HG03469 (cell line): ENCODE results near the gene DIAPH3.

ENCODE experiments used
- ATAC-seq: cut with Tn5 transposase; IDR thresholded peaks from one replicate; pipeline ENCODE4 v1.9.1; 2021; ENCODE audit warnings: mild to moderate bottlenecking, moderate library complexity, moderate number of reproducible peaks; ENCODE audit not compliant: unreplicated experiment

The DIAPH3 gene

DNA sequence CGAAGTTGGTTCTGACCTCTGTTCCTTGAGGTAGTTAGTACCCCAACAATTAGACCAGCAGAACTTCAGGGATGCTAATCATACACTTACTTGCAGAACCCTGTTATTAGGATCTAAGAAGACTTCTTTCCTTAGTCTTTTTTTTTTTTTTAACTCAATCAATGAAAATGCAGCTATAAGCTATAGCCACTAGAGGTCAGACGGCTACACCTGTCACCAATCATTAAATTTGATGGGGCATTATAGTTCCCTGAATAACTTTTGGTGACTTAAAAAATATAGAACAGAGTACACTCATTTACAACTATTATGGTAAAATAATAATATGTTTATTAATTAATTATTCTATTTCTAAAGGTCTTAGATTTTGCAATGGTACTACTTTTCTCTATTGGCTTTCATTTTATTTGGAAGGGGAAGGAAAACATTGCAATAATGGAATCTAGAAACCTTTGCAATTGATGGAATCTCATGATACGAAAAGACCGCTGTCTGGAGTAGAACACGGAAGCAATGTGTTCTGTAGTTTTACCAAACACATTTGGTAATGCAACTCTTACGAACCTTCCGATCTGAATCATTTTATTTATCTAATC, 483.2 kb downstream of the DIAPH3 start:
- ATAC-seq, result no peak

DNA sequence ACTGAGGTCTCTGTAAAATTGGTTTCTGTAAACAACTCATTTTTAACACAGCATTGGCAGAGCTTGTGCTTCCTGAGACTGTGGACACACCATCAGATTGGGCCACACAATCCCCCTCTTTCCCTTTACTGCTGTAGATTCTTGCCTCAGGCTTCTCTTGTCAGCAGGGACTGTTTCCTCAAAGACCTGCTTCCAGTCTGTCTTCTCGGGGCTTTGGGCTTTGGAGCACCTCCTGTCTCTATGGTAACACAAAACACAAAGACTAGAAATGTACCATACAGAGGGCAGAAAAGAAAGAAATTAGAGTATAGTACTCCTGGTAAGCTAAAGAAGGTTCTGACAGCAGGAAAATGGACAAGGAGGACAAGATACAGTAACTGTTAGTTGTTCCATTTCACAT, 484.5 kb downstream of the DIAPH3 start:
- no peak for ATAC-seq

DNA sequence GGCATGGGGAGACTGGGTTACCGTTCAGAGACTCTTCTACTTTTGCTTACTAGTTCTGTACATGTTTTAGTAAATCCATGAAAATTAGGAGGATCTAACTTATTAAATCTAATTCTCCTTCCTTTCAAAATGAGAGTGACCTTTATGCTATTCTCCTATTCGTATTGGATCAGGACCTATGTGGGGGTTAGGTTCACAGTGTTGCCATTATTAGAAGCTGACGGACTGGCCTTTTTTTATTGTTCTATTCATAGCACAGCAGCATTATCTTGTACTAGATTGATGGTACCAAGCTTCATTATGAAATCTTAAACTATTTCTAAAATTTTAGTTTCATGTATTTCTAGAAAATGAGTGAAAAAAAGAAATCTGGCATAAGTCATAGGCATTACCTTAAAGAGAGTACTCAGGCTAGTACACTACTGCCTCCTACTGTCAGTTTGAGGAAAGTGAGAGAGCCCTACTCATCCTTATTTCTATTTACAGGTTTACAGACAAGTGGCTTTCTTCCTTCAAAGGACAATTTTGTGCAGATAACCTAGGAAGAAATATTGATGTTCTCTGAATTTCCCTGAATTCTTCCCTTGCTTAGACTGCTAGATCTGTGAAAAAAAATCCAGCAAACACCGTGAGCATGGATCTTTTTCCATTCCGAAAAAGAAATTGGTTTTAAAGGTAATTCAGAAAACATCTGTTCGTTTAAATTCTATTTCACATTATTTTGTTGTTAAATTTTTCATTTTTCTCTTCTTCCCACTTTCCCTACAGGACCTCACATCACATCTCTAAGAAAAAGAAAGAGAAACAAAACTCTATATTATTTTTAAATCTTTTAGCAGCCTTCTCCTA, 485.5 kb downstream of the DIAPH3 start:
- ATAC-seq, result peak; percentile 71

- no peak for ATAC-seq
Measured at GRCh38 chr13:59677430-59677829, 486.3 kb downstream of the DIAPH3 start.

DNA sequence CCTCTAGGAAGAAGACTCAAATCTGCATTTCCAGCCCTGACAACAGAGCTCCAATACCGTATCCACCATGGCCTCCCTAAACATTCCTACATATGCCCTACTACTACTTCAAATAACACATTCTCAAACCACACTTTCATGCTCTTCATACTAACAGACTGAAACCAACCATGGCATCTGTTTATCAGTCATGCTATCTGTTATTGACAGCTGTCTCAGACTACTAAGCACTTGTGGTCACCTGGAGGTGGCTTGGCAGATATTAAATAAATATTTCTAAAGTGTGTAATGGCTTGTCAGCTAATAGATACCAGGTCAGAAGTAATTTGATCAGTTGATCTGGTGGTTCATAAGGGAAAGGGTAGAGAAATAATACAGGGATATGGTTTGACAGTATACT, 489.1 kb downstream of the DIAPH3 start:
- no peak for ATAC-seq

DNA sequence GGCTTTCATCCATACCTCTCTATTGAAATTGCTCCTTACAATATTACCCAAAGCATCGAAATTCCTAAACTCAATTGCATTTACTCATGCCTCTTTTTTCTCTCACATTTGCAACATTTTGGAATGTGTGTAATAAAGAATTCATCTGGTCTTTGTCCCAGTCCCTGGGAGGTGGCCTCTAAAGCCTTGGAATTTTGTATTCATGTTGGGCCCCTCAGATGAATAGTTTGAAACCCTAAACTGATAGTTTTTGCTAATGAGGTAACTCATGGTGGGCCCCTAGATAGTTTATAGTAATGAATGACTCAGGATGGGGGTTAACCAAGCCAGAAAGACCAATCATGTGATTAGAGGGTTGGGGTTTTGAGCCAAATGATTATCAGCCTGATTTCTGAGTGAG, 490.4 kb downstream of the DIAPH3 start:
- ATAC-seq, result no peak

- ATAC-seq, result no peak
Measured at GRCh38 chr13:59672445-59672844, 491.3 kb downstream of the DIAPH3 start.

DNA sequence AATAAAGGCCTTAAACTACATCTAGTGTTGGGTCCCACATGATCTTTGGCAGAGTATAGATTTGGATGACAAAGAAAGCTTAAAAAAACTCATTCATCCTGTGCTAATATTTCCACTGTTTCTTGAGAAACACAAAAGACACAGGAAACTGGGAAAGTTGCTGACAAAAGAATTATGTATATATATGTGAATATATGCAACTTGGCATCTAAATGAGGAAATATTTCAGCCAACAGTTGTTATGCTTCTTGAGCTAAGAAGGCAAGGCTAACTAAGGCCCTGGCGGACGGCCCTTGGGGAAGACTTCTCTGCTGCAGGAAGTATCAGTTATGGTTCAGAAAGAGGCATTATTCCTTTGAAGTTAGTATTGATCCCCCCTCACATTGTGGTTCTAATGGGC, 491.8 kb downstream of the DIAPH3 start:
- ATAC-seq, result no peak

GRCh38 chr13:59666504-59666903, 497.2 kb downstream of the DIAPH3 start:
- no peak for ATAC-seq

DNA sequence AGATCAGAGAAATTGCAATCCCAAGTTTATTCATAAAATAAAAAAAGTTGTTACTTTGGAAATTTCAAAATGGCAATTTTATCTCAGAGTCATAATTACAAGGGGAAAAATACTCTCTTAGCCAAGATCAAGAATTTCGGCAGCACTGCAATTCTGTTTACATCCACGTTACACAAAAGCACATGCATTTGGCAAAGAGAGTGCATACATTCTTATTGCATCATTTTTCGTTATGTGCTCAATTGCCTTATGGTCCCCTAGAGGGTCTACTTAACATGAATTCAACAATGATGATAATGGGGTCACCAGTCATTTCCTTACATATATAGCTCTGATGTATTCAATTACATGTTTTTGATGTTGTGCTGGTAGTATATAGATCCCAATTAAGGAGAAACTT, 498.0 kb downstream of the DIAPH3 start:
- ATAC-seq, result no peak

DNA sequence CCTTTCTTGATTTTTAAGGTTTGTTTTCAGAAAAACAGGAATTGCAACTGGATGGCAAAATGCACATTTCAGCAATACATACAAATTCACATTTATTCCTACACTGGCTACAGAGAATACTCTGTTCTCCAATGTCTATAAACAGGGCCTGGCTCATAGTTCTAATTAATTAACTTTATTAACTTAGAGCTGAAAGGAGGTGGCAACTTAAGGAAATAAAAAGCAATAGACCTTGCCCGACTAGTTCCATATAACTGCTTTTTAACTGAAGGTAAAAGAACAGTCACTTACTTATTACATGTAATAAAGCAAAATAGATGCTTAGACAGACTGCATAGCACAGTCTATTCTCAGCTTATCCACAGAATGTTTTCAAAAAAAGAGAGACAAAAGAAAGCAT, 498.5 kb downstream of the DIAPH3 start:
- no peak for ATAC-seq

GRCh38 chr13:59664586-59664985, 499.1 kb downstream of the DIAPH3 start:
- no peak for ATAC-seq

DNA sequence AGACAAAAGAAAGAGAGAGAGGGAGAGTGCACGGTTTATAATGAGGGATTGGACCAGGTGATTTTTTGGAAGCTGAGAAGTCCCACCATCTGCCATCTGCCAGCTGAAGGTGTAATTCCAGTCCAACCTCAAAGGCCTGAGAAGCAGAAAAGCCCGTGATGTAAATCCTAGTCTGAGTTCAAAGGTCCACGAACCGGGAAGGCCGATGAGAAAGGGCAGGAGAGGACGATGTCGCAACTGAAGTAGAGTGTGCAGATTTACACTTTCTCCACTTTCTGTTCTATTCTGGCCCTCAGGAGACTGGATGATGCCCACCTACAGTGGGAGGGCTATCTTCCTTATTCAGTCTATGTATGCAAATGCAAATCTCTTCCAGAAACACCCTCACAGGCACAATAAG, 500.0 kb downstream of the DIAPH3 start:
- no peak for ATAC-seq

DNA sequence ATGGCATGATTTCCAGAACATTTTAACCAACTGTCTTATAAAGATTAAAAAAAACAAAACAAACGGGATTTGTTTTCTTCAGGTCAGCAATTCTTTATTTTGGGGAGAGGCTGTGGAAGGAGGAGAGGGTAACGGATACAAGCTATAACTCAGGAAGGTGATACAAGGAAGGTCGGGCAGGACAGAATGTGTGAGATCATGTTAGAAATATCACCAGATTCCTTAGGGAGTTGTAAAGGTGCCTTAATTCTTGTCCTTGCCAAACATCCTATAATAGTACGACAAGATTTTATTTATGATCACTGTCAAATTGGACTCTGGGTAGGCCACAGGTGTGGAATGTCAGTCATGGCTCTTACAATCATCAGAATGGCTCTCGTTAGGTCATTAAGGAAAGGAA, 503.1 kb downstream of the DIAPH3 start:
- ATAC-seq, result no peak

DNA sequence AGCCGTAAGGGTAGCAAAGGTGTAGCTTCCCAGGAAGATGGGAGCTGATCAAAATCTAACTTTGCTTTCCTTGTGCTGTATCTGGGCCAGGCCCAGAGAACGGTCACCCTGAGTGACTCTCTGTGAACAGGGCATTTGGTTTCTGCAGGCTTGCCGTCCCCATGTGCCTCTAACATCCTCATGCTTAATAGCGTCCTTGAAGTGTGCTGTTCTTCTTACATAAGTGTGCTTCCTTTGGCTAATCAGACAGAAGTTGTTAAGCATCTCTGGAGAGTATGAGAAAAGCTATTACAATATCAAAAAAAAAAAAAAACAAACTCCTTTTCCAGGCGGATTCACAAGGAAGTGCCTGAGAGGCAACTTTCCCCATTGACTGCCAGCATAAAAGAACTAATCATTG, 503.7 kb downstream of the DIAPH3 start:
- no peak for ATAC-seq

DNA sequence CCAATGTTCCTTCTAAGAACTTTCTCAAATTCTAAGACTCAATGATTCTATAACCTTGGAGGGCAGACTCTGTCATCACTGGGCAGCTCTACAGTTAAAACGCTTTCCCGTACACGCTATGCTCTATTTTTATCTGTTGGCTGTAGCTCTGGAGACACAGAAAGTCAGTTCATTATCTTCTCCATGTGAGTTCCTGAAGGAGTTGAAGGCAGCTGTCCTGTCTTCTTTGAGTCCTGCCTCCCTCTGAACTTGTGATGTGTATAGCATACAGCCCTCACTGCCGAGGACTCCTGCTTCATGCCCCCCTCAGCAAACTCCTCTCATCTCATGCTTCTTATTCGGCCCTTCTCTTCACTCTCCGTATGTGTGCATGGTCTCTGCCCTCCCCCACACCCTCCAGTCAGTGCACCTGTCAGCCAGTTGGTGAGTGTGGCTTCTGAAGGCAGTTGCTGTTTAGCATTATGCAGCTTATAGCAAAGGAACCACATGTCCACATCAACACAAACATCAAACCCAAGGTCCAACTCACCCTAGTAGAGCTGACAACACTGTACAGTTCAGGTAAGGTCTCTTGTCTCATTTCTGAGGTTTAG, 504.9 kb downstream of the DIAPH3 start:
- ATAC-seq, result no peak

GRCh38 chr13:59658027-59658737, 505.5 kb downstream of the DIAPH3 start:
- ATAC-seq, result no peak

- no peak for ATAC-seq
Measured at GRCh38 chr13:59653916-59654315, 509.8 kb downstream of the DIAPH3 start.

DNA sequence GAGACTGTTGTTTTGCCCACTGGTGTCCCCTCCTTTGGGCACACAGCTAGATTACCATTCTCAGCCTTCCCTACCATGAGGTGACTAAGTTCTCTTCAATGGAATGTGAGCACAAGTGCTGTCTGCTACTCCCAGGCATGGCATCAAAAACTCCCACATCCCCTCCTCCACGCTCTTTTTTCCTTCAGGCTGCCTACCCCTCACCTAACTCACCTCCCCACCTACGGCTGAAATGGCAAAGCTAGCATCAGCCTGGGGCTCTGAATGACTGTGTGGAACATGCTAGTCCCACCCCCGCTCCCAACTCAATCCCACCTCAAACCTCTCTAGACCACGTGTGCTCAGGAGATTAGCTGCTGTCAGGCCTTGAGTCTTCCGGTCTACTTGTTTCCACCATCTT, 512.2 kb downstream of the DIAPH3 start:
- no peak for ATAC-seq

- no peak for ATAC-seq
Measured at GRCh38 chr13:59643906-59644626, 519.7 kb downstream of the DIAPH3 start.

DNA sequence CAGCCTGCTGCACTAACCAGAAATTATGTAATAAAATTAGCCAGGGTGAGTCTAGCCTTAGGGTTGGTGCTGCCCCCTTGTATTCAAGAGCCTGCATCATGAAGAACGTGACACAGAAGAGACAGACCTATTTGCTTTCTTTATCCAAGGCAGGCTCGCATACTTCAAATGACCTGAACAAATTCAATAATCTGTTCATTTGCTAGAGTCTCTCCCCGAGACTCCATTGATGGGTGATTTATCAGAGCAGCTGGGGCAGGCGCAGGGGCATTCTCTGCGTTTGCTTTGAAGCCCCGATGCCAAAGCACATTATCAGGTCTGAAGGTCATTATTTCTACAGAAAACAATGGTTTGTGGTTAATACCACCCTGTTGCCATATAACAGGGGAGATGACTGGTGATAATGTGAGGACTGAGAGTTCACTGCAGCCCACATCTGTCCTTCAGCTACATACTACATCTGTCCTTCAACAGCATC, 520.3 kb downstream of the DIAPH3 start:
- no peak for ATAC-seq
